GM21515 (cell line): ENCODE results near the gene NDUFA11.

Experiments used
- ATAC-seq: cut with Tn5 transposase; IDR thresholded peaks from one replicate; pipeline ENCODE4 v1.9.1; 2021; ENCODE audit not compliant: unreplicated experiment

The NDUFA11 gene

GRCh38 chr19:5903624-5904351, at the start of gene NDUFA11:
TSS of gene NDUFA11 (minus strand) at chr19:5903790. CDS start at chr19:5903708, 82 bp downstream.
- peak; percentile 32 for ATAC-seq

DNA sequence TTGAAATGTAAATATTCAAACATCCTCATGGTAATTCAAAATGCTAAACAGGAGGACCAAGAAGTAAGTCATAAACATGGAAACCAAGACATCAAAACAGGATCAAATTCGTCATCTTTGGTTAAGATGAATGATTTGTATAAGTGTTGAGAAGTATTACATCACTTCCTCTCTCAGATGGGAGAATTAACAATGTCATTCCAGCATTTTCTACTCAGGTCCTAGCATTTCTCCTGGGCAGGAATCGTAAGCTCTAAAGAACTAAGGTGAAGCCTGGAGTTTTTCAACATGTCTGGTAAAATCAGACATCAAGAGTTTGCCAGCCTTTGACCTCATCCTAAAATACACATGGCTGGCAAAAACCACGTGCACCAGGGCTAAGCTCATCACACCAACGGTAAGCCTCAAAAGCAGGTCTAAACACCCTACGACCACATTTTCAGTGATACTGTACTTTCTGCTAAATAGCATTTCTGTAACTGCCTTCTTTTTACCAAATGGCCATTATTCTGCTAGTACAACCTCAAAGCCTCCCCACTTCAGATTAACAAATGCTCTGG, 49.5 kb upstream of the NDUFA11 start:
- ATAC-seq: no peak

- ATAC-seq: no peak
Measured at GRCh38 chr19:5952193-5953029, 48.8 kb upstream of the NDUFA11 start.

DNA sequence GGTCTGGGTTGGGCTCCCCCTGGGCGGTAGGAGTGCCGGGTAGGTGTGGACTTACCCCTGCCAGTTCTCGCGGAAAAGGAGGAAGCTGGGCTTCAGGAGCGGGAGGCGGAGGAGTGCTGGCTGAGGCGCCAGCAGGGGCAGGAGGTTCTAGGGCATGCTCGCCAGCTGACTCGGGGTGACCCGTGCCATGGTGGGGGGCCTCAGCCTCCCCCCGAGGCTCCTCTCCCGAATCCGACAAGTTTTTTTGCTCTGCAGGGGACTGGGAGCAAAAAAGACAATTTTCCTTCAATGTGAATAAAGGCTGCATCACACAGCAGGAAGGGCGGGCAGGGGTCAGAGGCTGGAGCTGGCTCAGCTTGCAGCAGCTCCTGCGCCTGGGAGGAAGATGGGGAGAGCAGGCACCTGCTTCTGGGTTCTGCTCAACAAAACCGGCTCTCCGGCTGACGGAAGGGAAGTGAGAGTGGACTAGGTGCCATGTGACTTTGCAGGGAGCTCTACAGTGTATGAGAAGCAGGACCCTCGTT, 47.8 kb upstream of the NDUFA11 start:
- no peak for ATAC-seq

- no peak for ATAC-seq
Measured at GRCh38 chr19:5950741-5951140, 47.2 kb upstream of the NDUFA11 start.

DNA sequence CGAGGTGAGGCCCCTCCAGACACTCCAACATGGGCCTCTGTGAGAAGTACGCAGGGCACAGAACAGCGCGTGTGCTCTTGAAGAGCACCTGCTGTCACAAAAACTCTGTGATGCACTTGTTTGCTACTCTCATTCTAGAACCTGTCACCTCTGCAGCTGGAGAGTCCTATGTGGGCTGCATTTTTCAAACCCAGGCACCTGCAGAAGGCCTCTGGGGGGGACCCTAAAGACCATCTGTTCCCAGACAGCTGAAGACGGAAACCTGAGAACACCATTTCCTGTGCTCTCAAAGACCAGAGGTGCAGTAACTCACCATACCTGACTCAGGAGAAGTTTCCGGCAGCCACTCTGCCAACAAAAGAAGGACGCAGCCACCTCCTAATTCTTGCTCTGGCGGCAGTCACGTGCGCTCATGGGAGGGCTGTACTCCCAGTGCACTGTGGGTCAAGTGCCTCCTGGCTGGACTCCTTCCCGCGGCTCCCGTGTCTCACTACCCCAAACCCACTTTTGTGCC, 46.3 kb upstream of the NDUFA11 start:
- ATAC-seq: no peak

- no peak for ATAC-seq
Measured at GRCh38 chr19:5948752-5949564, 45.4 kb upstream of the NDUFA11 start.

DNA sequence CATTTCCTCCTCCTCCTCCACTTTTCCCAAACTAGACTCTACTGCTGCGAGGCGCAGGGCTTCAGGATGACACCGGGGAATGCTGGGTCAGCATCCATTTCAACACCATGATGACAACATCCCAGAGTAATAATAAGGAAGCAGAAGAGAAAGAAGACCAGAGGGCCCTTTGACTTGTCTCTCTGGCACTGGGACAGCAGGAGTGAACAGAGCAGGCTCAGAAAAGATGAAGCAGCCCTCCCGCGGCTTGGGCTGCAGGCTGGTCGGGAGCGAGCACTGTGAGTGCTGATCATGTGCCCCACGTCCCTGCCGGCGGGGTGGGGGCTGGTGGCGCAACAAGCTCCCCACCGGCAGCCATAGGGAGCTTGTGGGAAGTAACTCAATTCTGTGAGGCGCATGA, 43.8 kb upstream of the NDUFA11 start:
- no peak for ATAC-seq

DNA sequence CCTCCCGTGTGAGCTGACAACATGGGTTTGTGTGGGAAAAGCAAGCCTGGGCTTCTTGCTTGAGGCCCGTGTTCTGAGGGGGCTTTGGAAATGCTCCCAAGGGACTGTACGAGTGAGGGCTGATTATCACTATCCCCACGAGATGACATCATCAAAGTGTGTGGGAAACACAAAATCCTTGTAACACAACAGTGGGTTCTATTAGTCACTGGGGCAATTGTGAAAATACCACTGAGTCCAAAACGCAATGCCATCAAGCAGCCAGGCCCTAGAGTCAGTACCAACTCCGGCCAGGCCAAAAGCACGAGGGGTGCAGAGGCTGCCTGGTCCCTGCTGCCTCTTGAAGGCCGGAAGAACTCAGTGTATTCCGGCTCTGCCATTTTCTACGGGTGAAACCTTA, 40.0 kb upstream of the NDUFA11 start:
- no peak for ATAC-seq

GRCh38 chr19:5943045-5943444, 39.5 kb upstream of the NDUFA11 start:
- no peak for ATAC-seq

DNA sequence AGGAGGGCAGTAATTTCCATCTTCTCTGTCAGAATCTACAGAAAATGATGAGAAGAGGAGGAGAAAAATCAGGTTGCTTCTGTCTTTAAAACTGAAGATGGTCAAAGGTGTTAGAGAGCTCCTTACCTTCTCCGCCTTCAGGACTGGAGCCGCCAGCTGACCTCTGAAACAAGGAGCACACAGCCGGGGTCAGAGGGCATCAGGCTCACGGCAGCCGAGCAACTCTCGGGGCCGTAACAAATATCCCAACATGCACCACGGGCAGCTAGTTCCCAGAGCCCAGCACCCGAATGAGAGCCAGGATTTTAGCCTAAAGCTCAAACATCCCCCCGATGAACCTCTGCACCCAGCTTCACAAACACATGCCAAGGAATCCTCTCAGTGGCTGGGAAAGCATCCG, 38.1 kb upstream of the NDUFA11 start:
- no peak for ATAC-seq

DNA sequence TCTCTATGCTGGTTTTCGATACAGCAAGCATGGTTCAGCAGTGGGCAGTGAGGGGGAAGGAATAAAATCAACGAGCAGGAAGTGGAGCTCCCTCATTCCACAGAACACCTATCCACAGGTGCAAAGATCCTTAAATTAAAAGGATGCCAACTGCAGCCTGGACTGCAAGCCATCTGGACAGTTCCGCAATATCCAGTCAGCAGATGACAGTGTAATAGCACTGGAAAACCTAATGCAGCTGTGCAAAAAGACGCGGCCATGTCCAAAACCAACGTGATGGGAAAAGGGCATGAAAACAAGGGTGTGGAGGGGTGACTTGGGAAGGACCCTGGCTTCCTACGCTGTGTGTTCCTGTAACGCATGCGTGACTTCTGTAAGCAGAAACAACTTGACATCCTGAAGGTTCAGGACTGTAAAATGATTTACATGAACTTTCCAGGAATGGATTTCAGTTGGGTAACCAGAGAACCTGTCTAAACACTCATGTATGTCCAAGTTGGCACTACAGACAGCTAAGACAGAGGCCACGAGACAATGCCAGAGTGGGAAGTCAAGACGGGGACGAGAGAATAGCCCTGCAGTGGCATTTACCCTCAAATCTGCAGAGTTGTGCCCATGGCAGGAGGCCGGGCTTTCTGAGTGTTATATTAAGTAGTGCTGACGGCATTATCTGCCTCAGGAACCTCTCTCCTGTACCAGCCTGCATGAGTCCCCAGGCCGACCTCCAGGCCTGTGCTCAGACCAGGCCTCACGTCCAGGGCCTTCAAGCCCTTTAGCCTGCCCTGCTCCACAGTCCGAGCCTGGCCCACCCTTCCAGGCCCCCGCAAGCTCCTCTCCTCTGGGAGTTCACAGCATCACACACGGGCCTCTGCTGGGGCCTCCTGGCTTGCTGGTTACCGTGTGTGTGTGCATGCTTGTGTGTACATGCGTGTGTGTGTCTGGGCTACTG, 36.9 kb upstream of the NDUFA11 start:
- ATAC-seq: no peak

DNA sequence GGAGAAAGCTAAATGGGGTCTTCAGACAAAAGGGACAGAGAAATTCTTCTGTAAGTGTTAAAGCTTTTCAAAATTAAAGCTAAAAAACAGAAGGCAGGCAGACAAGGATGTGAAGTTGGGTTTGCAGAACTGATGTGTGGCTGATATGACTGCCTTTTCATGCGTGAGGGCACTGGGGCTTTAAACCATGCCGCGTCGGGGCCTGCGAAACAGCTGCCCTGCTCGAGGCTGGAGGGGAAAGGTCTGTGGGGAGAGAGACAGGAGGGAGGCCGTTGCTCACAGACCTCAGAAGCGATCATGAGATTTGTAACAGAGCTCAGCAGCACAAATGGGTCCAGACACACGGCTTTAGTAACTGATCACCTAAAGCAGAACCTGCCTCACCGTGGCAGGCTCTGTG, 34.0 kb upstream of the NDUFA11 start:
- no peak for ATAC-seq

GRCh38 chr19:5936292-5936592, 32.7 kb upstream of the NDUFA11 start:
- ATAC-seq: no peak

DNA sequence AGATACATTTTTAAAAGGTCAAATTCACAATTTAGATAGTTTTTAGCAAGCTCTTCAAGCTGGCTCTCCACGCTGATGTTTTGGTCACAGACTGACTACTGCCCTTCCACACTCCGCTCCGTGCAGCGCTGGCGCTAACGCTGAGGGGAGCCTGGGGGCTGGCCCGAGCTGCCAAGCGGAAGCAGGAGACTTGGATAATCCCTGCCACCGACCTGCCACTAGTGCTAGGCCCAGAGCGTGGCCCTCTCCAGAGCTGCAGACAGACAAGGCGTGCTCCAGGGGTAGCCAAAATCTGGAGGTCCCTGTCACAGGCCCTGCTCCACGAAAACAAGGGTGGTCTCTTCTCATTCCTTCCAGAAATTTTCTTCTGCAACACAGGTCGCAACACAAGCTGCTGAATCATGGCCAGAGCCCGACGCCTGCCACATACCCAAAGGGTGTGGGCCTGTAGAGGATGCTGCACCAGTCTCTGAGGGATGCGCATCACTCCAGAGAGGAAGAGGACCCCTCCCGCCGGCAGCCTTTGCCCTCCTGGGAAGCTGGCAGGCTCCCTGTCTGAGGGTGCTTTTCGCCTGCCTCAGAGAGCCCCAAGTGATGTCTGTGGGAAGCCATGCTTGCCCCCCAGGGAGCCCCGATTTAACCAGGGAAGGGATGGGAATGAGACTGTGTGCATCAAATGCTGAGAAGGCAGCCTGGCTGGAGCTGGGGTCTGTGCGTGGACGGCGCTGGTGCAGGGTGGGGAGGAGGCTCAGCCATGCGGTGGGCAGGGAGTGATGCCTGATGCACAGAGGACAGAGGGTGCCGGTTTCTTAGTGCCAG, 32.1 kb upstream of the NDUFA11 start:
- no peak for ATAC-seq

GRCh38 chr19:5934774-5935472, 31.3 kb upstream of the NDUFA11 start:
- no peak for ATAC-seq

- ATAC-seq: no peak
Measured at GRCh38 chr19:5934069-5934401, 30.4 kb upstream of the NDUFA11 start.

GRCh38 chr19:5933391-5934068, 29.9 kb upstream of the NDUFA11 start:
- no peak for ATAC-seq
